OCI-LY1 (cell line): ENCODE results near the gene OLFM2.

Experiments used
- H2AFZ ChIP-seq: fragments of 200-600 bp; sonication (generic), shearing (Covaris generic); 2 replicates; pipeline ENCODE4 v1.6.0; 2014; ENCODE audit warnings: antibody characterized with exemption, mild to moderate bottlenecking, low read length
- H3F3A ChIP-seq: fragments of 200-600 bp; sonication (generic), shearing (Covaris generic); 2 replicates; pipeline ENCODE4 v1.6.0; 2014; ENCODE audit warnings: mild to moderate bottlenecking, antibody characterized with exemption, low read length, moderate library complexity; ENCODE audit not compliant: insufficient read depth
- H3K27ac ChIP-seq: fragments of 200-600 bp; sonication (generic); 2 replicates; pipeline ENCODE4 v1.5.1; 2014; ENCODE audit warnings: low read length, mixed run types, mild to moderate bottlenecking, low read depth; ENCODE audit not compliant: poor library complexity, severe bottlenecking
- H3K27me3 ChIP-seq: fragments of 200-600 bp; sonication (generic); 2 replicates; pipeline ENCODE4 v1.6.0; 2014; ENCODE audit warnings: antibody characterized with exemption, mild to moderate bottlenecking, low read length, moderate library complexity; ENCODE audit not compliant: insufficient read depth
- H3K36me3 ChIP-seq: fragments of 200-600 bp; sonication (generic); 2 replicates; pipeline ENCODE4 v1.6.1; 2014; ENCODE audit warnings: mild to moderate bottlenecking, antibody characterized with exemption, low read length, moderate library complexity, mixed read lengths; ENCODE audit not compliant: insufficient read depth
- H3K4me1 ChIP-seq: fragments of 200-600 bp; sonication (generic); 2 replicates; pipeline ENCODE4 v1.5.1; 2014; ENCODE audit warnings: mild to moderate bottlenecking, low read length, moderate library complexity; ENCODE audit not compliant: insufficient read depth, severe bottlenecking
- H3K4me2 ChIP-seq: fragments of 200-600 bp; sonication (generic), shearing (Covaris generic); 2 replicates; pipeline ENCODE4 v1.6.1; 2014; ENCODE audit warnings: low read length
- H3K4me3 ChIP-seq: fragments of 200-600 bp; sonication (generic); 2 replicates; pipeline ENCODE4 v1.5.1; 2014; ENCODE audit warnings: low read length, low read depth, mild to moderate bottlenecking, mixed read lengths; ENCODE audit not compliant: poor library complexity, severe bottlenecking
- H3K79me2 ChIP-seq: fragments of 200-600 bp; shearing (Covaris generic); 2 replicates; pipeline ENCODE4 v1.6.1; 2016; ENCODE audit warnings: mixed run types, low read length, mixed read lengths; ENCODE audit not compliant: insufficient read depth
- H3K9ac ChIP-seq: fragments of 200-600 bp; sonication (generic), shearing (Covaris generic); 2 replicates; pipeline ENCODE4 v1.6.1; 2014; ENCODE audit warnings: mild to moderate bottlenecking, low read length, mixed read lengths
- H3K9me2 ChIP-seq: fragments of 200-600 bp; sonication (generic), shearing (Covaris generic); 2 replicates; pipeline ENCODE4 v1.6.1; 2014; ENCODE audit warnings: low read depth, mild to moderate bottlenecking, low read length, mixed read lengths
- H3K9me3 ChIP-seq: fragments of 200-600 bp; shearing (Covaris generic); 2 replicates; pipeline ENCODE4 v1.6.1; 2014; ENCODE audit warnings: low read length, mixed read lengths
- H4K20me1 ChIP-seq: fragments of 200-600 bp; sonication (generic), shearing (Covaris generic); 2 replicates; pipeline ENCODE4 v1.6.0; 2016; ENCODE audit warnings: mild to moderate bottlenecking, low read length; ENCODE audit not compliant: insufficient read depth
- CTCF ChIP-seq: fragments of 200-600 bp; sonication (generic), shearing (Covaris generic); IDR thresholded peaks from 2 replicates; pipeline ENCODE4 v1.5.1; 2017; ENCODE audit warnings: mild to moderate bottlenecking, antibody characterized with exemption, low read length, moderate library complexity, mixed read lengths
- EZH2 ChIP-seq: fragments of 200-600 bp; sonication (generic), shearing (Covaris generic); IDR thresholded peaks from 2 replicates; pipeline ENCODE4 v1.8.0; 2017; ENCODE audit warnings: borderline replicate concordance, mixed run types, mild to moderate bottlenecking, antibody characterized with exemption, low read length, moderate library complexity, mixed read lengths

OLFM2 gene

GRCh38 chr19:9891609-9892373 is 44.5 kb downstream of the OLFM2 start:
- H3K9ac ChIP-seq = no peak overlapping the region
- no peaks in the 10 kb centered on the region for H3K36me3 ChIP-seq
- no peaks in the 10 kb centered on the region for H3K9me3 ChIP-seq
- no peak overlapping the region for H3K4me3 ChIP-seq
- H3K4me1 ChIP-seq = no peaks in the 10 kb centered on the region
- H3K27me3 ChIP-seq = no peaks in the 10 kb centered on the region; the same call in 1 of the 2 replicates
- TF ChIP-seq EZH2 (no peak), CTCF (no peak)
- no peak overlapping the region for H3K4me2 ChIP-seq
- H3K27ac ChIP-seq = no peak overlapping the region
- no peaks in the 10 kb centered on the region for H3K9me2 ChIP-seq
- H3K79me2 ChIP-seq = no peaks in the 10 kb centered on the region
- no peaks in the 10 kb centered on the region for H4K20me1 ChIP-seq
- no peak overlapping the region for H2AFZ ChIP-seq
- H3F3A ChIP-seq = no peaks in the 10 kb centered on the region

- TF ChIP-seq CTCF (no peak), EZH2 (no peak)
- Histone ChIP-seq H3K9me3 (no peaks in the 10 kb centered on the region), H3K36me3 (no peaks in the 10 kb centered on the region), H3K27me3 (peaks cover 5% of the 10 kb centered on the region; the same call in 1 of the 2 replicates), H3K27ac (no peak overlapping the region), H3K9me2 (no peaks in the 10 kb centered on the region), H3K4me2 (no peak overlapping the region), H2AFZ (no peak overlapping the region), H3K4me1 (no peaks in the 10 kb centered on the region), H3K9ac (no peak overlapping the region), H3K79me2 (no peaks in the 10 kb centered on the region), H4K20me1 (no peaks in the 10 kb centered on the region), H3F3A (no peaks in the 10 kb centered on the region), H3K4me3 (no peak overlapping the region)
Measured at GRCh38 chr19:9885077-9885552, 51.2 kb downstream of the OLFM2 start.

- H3K9ac ChIP-seq = no peak overlapping the region
- H3K36me3 ChIP-seq = no peaks in the 10 kb centered on the region
- H3K4me1 ChIP-seq = no peaks in the 10 kb centered on the region
- no peaks in the 10 kb centered on the region for H3K9me3 ChIP-seq
- no peak for TF ChIP-seq EZH2
- TF ChIP-seq CTCF = no peak
- H3F3A ChIP-seq = no peaks in the 10 kb centered on the region
- H4K20me1 ChIP-seq = no peaks in the 10 kb centered on the region
- H3K4me3 ChIP-seq = no peak overlapping the region
- H3K27me3 ChIP-seq = peaks cover 5% of the 10 kb centered on the region; the same call in 1 of the 2 replicates
- no peak overlapping the region for H3K27ac ChIP-seq
- no peak overlapping the region for H2AFZ ChIP-seq
- no peaks in the 10 kb centered on the region for H3K79me2 ChIP-seq
- H3K9me2 ChIP-seq = no peaks in the 10 kb centered on the region
- no peak overlapping the region for H3K4me2 ChIP-seq
Measured at GRCh38 chr19:9883764-9884163, 52.6 kb downstream of the OLFM2 start.
